IPS-18a (cell line): ENCODE data around the gene WDR18.

Experiments
- H3K27ac ChIP-seq: one replicate; pipeline ENCODE4 v1.5.1; 2013; ENCODE audit warnings: low read length
- H3K27me3 ChIP-seq: one replicate; pipeline ENCODE4 v1.6.1; 2013; ENCODE audit warnings: mild to moderate bottlenecking, low read length; ENCODE audit not compliant: control insufficient read depth, insufficient read depth
- H3K36me3 ChIP-seq: one replicate; pipeline ENCODE4 v1.6.1; 2013; ENCODE audit warnings: low read depth, low read length; ENCODE audit not compliant: control insufficient read depth
- H3K4me1 ChIP-seq: one replicate; pipeline ENCODE4 v1.6.1; 2013; ENCODE audit warnings: low read depth, low read length; ENCODE audit not compliant: control insufficient read depth
- H3K4me3 ChIP-seq: one replicate; pipeline ENCODE4 v1.5.1; 2013; ENCODE audit warnings: low read length
- H3K9ac ChIP-seq: one replicate; pipeline ENCODE4 v1.6.1; 2013; ENCODE audit warnings: mild to moderate bottlenecking, low read length, moderate library complexity
- H3K9me3 ChIP-seq: one replicate; pipeline ENCODE4 v1.6.1; 2013; ENCODE audit warnings: low read depth, low read length; ENCODE audit not compliant: control insufficient read depth

The WDR18 gene

DNA sequence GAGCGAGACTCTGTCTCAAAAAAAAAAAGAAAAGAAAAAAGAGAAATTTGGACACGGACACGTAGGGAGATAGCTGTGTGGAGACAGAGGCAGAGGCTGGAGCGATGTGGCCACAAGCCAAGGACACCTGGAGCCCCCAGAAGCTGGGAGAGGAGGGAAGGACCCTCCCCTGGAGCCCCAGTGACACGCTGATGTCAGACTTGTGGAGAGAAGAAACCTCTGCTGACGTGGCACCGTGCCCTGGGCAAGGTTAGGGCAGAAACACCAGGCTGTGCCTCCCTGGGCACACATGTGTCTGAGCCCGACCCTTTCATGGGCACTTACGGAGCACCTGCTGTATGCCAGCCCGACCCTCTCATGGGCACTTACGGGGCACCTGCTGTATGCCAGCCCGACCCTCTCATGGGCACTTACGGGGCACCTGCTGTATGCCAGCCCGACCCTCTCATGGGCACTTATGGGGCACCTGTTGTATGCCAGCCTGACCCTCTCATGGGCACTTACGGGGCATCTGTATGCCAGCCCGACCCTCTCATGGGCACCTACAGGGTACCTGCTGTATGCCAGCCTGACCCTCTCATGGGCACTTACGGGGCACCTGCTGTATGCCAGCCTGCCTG lies 40.5 kb upstream of the WDR18 start:
- H3K27ac ChIP-seq: no peak overlapping the region
- H3K4me1 ChIP-seq: no peaks in the 10 kb centered on the region
- peaks cover 4% of the 10 kb centered on the region for H3K36me3 ChIP-seq

DNA sequence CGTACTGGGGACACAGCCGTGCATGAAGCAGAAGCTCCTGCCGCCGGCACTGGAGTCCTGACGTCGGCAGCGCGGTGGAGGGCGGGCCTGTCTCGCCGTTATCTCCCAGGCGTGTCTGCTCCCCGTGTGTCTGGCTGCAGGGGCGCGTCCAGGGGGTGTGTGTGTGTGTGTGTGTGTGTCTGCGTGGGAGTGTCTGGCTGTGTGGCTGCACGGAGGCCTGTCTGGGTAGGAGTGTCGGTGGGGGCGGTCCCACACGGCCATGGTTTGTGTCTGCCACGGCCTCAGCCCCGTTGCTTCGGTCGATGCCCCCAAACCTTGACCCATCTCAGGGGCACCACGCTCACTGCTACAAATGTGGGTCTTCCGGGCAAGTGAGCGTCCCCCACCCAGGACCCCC lies 40.0 kb upstream of the WDR18 start:
- H3K4me3 ChIP-seq: no peak overlapping the region
- H3K27ac ChIP-seq: no peak overlapping the region
- no peak overlapping the region for H3K9ac ChIP-seq
- no peaks in the 10 kb centered on the region for H3K4me1 ChIP-seq
- H3K36me3 ChIP-seq: peaks cover 4% of the 10 kb centered on the region
- no peaks in the 10 kb centered on the region for H3K27me3 ChIP-seq
- no peaks in the 10 kb centered on the region for H3K9me3 ChIP-seq

More for the DNA sequence above, 40.5 kb upstream of the WDR18 start:
- Histone ChIP-seq H3K9ac (no peak overlapping the region), H3K27me3 (no peaks in the 10 kb centered on the region), H3K4me3 (no peak overlapping the region), H3K9me3 (no peaks in the 10 kb centered on the region)

DNA sequence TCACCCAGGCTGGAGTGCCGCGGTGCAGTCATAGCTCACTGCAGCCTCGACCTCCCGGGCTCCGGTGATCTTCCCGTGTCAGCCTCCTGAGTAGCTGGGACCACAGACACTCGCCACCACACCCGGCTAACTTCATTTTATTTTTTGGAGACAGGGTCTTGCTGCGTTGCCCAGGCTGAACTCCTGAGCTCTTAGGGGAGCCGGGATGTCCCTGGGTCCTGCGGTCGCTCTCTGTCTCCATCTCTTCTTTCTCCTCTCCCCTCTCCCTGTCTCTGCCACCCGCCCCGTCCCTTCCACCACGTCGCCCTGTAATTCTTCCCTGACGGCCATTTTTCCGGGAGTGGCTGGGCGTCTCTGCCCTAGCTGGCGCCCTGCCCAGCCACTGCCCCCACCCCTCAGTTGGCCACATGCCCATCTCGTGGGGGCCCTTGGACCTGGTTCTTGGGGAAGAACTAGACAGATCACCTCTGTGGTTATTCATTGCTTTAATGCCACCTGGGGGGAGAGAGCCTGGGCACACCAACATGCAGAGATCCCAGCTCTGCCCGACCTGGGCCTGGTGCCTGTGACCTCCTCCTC lies 39.4 kb upstream of the WDR18 start:
- Histone ChIP-seq H3K27me3 (no peaks in the 10 kb centered on the region), H3K27ac (no peak overlapping the region), H3K9ac (no peak overlapping the region), H3K9me3 (no peaks in the 10 kb centered on the region), H3K4me3 (no peak overlapping the region), H3K36me3 (no peaks in the 10 kb centered on the region), H3K4me1 (no peaks in the 10 kb centered on the region)

DNA sequence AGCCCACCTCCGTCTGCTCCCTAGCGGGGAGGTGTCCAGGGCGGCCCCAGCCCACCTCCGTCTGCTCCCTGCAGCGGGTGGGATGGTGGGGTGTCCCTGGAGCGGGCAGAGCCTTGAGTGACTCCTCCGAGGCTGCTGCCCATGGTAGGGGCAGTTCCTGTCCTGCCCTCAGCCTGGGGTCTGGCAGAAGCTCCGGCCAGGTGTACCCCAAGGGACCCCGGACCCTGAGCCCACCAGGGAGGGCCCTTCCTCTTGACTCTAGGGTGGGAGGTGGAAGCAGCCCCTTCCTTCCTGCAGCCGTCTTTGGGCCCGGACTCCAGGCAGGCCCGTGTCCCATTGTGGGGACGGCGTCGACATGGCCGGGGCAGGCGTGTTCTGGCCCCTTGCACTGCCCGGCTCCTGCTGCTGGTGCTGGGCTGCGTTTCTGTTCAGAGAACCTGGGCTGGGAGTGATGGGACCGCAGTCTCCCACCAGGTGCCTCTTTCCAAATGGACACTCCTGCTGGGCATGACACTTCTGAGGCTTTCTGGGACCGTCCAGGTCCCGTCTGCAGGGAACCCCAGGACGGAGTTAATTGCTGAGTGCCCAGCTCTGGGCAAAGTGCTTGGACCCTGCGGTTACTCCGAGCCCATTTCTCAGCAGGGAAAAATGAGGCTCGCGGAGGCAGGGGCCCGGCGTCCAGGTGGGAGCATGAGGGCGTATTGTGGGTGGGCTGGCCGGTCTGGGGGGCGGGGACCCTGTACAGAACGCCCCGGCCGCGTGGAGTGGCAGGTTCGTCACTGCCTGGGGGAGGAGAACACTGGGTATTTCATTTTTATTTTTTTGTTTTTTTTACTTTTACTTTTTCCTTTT lies 38.5 kb upstream of the WDR18 start:
- no peaks in the 10 kb centered on the region for H3K4me1 ChIP-seq
- no peak overlapping the region for H3K4me3 ChIP-seq
- H3K9ac ChIP-seq: no peak overlapping the region
- H3K9me3 ChIP-seq: no peaks in the 10 kb centered on the region
- H3K36me3 ChIP-seq: no peaks in the 10 kb centered on the region
- no peaks in the 10 kb centered on the region for H3K27me3 ChIP-seq
- H3K27ac ChIP-seq: no peak overlapping the region

DNA sequence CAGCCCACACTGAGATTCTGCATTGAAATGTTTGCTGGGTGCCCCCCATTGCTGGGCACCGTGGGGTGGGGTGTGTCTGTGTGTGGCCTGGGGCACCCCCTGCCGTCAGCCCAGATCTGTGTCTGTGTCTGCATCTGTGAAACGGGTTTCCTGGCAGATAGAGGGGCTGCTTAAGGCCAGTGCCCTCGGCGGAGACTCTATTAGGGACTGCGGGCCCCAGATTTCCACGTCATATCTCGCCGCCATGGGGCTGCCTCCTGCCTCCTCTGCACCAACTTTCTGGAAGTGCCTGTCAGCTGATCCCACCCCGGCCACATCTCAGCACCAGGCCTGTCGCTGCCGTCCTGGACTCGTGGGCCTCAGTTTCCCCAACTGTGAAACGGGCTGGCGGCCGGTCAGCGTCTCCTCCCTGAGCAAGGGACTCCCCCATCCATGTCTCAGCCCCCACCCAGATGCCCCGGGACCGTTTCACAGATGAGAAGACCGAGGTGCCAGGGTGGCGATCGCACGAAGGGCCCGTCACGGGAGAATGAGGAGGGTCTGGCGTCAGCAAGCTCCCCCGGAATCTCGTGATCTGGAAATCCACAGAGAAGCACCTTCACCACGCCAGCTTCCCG lies 36.9 kb upstream of the WDR18 start:
- Histone ChIP-seq H3K9me3 (no peaks in the 10 kb centered on the region), H3K27ac (no peak overlapping the region), H3K36me3 (no peaks in the 10 kb centered on the region), H3K27me3 (no peaks in the 10 kb centered on the region), H3K9ac (no peak overlapping the region), H3K4me1 (no peaks in the 10 kb centered on the region), H3K4me3 (no peak overlapping the region)

DNA sequence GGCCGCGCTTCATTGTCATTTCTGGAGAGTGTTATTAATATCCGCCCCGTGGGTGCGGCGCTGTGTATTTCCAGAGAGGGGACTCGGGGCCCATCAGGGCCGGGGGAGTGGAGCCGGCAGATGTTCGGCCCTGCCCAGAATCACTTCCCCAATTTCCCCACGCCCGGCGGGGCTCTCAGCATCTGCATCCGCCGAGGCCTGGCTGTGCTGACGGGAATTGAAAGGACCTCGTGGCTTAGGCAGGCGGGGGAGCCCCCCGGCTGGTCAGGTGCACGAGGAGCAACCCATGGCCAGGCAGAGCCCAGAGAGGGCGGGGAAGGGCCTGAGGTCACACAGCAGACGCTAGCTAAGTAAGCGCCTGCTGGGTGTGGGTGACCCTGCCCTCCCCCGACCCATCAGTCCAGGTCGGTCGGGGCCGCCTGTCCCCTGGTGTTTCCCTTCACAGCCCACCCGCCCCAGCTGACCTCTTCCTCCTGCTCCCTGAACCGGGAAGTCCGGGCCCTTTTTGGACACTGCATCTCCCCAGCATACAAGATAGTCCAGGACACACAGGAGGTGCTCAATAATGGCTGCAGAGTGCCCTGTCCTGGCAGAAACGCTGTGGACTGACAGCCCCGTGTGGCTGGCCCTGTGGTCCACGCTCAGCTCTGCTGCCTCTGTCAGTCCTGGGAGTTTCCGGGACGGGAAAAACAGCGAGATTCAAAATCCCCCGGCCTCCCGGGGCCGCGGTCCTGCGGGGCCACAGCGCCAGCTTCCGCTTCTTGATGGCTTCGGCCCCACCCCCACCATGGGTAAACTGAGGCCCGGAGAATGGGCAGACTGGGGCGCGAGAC lies 36.2 kb upstream of the WDR18 start:
- Histone ChIP-seq H3K9me3 (no peaks in the 10 kb centered on the region), H3K27me3 (no peaks in the 10 kb centered on the region), H3K27ac (no peak overlapping the region), H3K4me1 (no peaks in the 10 kb centered on the region), H3K36me3 (no peaks in the 10 kb centered on the region), H3K9ac (no peak overlapping the region), H3K4me3 (no peak overlapping the region)

DNA sequence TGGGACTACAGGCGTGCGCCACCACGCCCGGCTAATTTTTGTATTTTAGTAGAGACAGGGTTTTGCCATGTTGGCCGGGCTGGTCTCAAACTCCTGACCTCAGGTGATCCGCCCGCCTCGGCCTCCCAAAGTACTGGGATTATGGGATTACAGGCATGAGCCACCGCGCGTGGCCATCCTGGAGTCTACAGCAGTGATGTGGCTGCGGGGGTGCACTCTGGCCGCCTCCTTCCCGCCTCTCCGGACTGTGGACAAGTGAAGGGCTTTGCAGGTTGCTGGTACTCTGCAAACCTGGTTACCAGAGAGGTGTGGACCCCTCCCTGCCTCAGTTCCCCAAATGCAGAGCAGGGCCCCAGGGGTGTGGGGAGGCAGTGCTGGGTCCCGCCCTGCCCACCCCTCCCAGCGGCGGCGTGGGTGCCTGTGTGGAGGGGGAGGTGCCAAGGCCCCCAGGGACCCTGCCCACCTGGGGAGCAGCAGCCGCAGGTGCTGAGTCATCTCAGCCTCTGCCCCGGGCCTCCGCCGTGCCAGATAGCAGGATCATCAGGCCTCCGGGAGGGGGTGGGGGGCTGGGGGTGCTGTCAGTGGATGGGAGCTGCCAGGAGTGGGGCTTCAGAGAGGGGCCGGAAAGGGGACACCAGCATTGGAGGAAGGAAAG lies 35.2 kb upstream of the WDR18 start:
- Histone ChIP-seq H3K9ac (no peak overlapping the region), H3K9me3 (no peaks in the 10 kb centered on the region), H3K27ac (no peak overlapping the region), H3K36me3 (no peaks in the 10 kb centered on the region), H3K4me1 (no peaks in the 10 kb centered on the region), H3K27me3 (no peaks in the 10 kb centered on the region), H3K4me3 (no peak overlapping the region)

DNA sequence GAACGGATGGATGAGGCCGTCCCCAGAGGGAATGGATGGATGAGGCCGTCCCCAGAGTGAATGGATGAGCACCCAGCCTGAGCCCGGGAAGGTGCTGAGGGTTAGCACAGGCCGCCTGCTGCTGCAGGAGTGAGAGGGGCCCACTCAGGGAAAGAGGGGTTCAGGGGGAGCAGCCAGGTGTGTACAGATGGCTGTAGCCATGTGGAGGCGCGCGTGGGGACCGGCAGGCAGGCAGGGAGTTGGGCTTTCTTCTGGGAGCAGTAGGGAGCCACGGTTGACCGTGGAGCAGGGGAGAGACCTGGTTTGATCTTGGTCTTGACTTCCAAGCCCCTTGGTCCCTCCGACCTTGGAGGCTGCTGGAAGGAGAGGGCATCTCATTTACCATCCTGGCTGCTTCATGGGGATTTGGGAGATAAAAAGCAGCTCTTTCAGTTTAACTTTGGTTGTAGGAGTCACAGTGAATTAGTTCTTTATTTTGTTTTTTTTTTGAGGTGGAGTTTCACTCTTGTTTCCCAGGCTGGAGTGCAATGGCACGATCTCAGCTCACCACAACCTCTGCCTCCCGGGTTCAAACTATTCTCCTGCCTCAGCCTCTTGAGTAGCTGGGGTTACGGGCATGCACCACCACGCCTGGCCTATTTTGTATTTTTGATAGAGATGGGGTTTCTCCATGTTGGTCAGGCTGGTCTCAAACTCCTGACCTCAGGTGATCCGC lies 33.6 kb upstream of the WDR18 start:
- Histone ChIP-seq H3K36me3 (no peaks in the 10 kb centered on the region), H3K9me3 (no peaks in the 10 kb centered on the region), H3K9ac (no peak overlapping the region), H3K4me3 (no peak overlapping the region), H3K27ac (no peak overlapping the region), H3K27me3 (no peaks in the 10 kb centered on the region), H3K4me1 (no peaks in the 10 kb centered on the region)

DNA sequence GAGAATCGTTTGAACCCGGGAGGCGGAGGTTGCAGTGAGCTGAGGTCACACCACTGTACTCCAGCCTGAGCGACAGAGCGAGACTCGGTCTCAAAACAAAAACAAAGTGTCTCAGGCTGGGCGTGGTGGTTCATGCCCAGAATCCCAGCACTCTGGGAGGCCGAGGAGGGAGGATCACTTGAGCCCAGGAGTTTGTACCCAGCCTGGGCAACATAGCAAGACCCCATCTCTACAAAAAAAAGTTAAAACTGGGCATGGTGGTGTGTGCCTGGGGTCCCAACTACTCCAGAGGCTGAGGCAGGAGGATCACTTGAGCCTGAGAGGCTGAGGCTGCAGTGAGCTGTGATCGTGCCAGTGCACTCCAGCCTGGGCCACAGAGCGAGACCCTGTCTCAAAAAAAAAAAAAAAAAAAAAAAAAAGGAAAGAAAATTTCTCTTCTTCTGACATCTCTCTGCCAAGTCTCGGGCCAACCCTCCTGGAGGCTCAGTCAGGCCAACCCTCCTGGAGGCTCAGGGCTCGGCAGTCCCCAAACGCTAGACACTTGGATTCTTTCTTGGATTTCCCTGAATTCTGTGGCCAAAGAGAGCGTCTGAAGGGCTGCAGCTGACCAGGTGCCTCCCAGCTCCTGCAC lies 32.0 kb upstream of the WDR18 start:
- H3K9me3 ChIP-seq: no peaks in the 10 kb centered on the region
- no peaks in the 10 kb centered on the region for H3K27me3 ChIP-seq
- H3K4me1 ChIP-seq: no peaks in the 10 kb centered on the region
- H3K36me3 ChIP-seq: no peaks in the 10 kb centered on the region
- H3K9ac ChIP-seq: peak overlapping the region; percentile 48
- H3K27ac ChIP-seq: no peak overlapping the region
- peak overlapping the region; percentile 9 for H3K4me3 ChIP-seq
